22Rv1 (cell line): ENCODE measurements around the gene TMC4.

Experiments used
- H3K27ac ChIP-seq: fragments of 450-650 bp; 2 replicates; pipeline ENCODE4 v1.5.1; 2017
- CTCF ChIP-seq: fragments of 450-650 bp; IDR thresholded peaks from 2 replicates; pipeline ENCODE4 v1.5.1; 2017; ENCODE audit warnings: mild to moderate bottlenecking
- ZFX ChIP-seq: fragments of 450-650 bp; IDR thresholded peaks from 2 replicates; pipeline ENCODE4 v1.6.1; 2017; ENCODE audit warnings: antibody characterized with exemption, borderline replicate concordance

The TMC4 gene

GRCh38 chr19:54206831-54207177 lies 33.8 kb upstream of the TMC4 start:
- H3K27ac ChIP-seq: no peak overlapping the region
- TF ChIP-seq CTCF: no peak
- TF ChIP-seq ZFX: no peak

- TF ChIP-seq ZFX (no peak), CTCF (no peak)
- H3K27ac ChIP-seq: no peak overlapping the region
Observed at GRCh38 chr19:54206030-54206830, 33.3 kb upstream of the TMC4 start.

- TF ChIP-seq CTCF (no peak), ZFX (no peak)
- H3K27ac ChIP-seq: no peak overlapping the region
Observed at GRCh38 chr19:54204767-54205468, 32.0 kb upstream of the TMC4 start.

- TF ChIP-seq CTCF (no peak), ZFX (no peak)
Observed at GRCh38 chr19:54203151-54203611, 30.2 kb upstream of the TMC4 start.

GRCh38 chr19:54201980-54202379 lies 29.0 kb upstream of the TMC4 start:
- TF ChIP-seq ZFX (no peak), CTCF (no peak)
- peak overlapping the region; percentile 93 for H3K27ac ChIP-seq

More at GRCh38 chr19:54203151-54203611, 30.2 kb upstream of the TMC4 start:
- 0 out of 2 replicates have a peak overlapping the region, but pooled peaks have one; percentile 10 for H3K27ac ChIP-seq

- no peak for TF ChIP-seq CTCF
- TF ChIP-seq ZFX: no peak
- peak overlapping the region; percentile 93 for H3K27ac ChIP-seq
Observed at GRCh38 chr19:54201172-54201701, 28.3 kb upstream of the TMC4 start.

GRCh38 chr19:54199401-54199800 lies 26.4 kb upstream of the TMC4 start:
- no peak for TF ChIP-seq CTCF
- TF ChIP-seq ZFX: no peak
- peak overlapping the region; percentile 93 for H3K27ac ChIP-seq
